HEK293T (cell line): Measurements from ENCODE around the gene SLC35E2B.

ENCODE experiments used
- ARNT ChIP-seq: fragments of 450-650 bp; IDR thresholded peaks from 2 replicates; pipeline ENCODE4 v1.6.1; 2017; ENCODE audit warnings: mild to moderate bottlenecking
- BHLHE40 ChIP-seq: fragments of 450-650 bp; IDR thresholded peaks from 2 replicates; pipeline ENCODE4 v1.6.1; 2016; ENCODE audit warnings: mild to moderate bottlenecking, moderate library complexity, borderline replicate concordance
- FOXA1 ChIP-seq: fragments of 450-650 bp; IDR thresholded peaks from 2 replicates; pipeline ENCODE4 v1.6.1; 2016; ENCODE audit warnings: mild to moderate bottlenecking
- FOXK2 ChIP-seq: fragments of 450-650 bp; IDR thresholded peaks from 2 replicates; pipeline ENCODE4 v1.6.1; 2016; ENCODE audit warnings: mild to moderate bottlenecking
- FOXM1 ChIP-seq: fragments of 450-650 bp; IDR thresholded peaks from 2 replicates; pipeline ENCODE4 v1.6.1; 2017; ENCODE audit warnings: mild to moderate bottlenecking, borderline replicate concordance
- L3MBTL2 ChIP-seq: fragments of 450-650 bp; conservative IDR thresholded peaks from 2 replicates; pipeline ENCODE4 v1.6.1; 2016; ENCODE audit warnings: mild to moderate bottlenecking
- NFRKB ChIP-seq: fragments of 450-650 bp; IDR thresholded peaks from 2 replicates; pipeline ENCODE4 v1.6.1; 2016; ENCODE audit warnings: mild to moderate bottlenecking, moderate library complexity
- SP1 ChIP-seq: fragments of 450-650 bp; IDR thresholded peaks from 2 replicates; pipeline ENCODE4 v1.6.1; 2017
- SUZ12 ChIP-seq: fragments of 450-650 bp; IDR thresholded peaks from 2 replicates; pipeline ENCODE4 v1.6.1; 2016; ENCODE audit warnings: mild to moderate bottlenecking
- TARDBP ChIP-seq: fragments of 450-650 bp; IDR thresholded peaks from 2 replicates; pipeline ENCODE4 v1.6.1; 2016
- ZNF384 ChIP-seq: fragments of 450-650 bp; IDR thresholded peaks from 2 replicates; pipeline ENCODE4 v1.6.1; 2016
- TF ChIP-seq, protein P1 (sequence below): fragments of 450-650 bp; IDR thresholded peaks from 2 replicates; pipeline ENCODE4 v1.6.1; 2016

DNA sequence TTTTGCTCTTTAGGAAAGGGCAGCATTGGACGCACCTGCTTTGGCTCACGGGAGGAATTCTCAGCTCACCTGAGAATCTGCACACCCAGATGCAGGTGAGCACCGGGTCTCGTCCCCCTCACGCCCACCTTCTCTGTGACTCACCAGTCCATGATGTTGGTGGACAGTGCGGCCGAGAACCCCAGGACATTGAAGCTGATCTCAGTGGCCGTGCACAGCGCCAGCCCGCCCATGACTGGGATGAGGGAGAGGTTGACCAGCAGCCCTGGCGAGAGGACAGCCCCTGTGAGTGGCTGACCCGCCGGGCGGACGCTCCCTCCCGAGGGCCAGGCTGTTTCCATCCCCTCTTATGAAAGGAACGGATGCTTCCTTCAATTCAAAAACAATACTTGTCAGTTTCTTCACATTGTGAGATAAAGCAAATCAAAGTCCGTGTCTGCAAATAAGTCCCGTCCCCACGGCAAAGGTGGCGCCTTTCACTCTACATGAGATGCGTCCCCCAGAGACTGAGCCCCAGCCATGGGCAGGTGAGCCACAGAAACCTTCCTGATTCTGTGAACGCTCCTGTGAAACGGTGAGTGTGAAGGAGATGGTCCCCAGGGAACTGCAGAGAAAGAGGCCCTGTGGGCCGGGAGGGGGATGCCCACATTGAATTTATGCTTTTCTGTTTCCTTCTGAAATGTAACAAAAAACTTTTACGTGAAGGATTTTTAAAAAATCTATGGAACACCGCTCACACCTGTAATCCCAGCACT lies 21.1 kb downstream of the SLC35E2B start:
- TF ChIP-seq SUZ12 (no peak), FOXM1 (no peak), NFRKB (no peak), FOXA1 (no peak), BHLHE40 (no peak), TARDBP (no peak), FOXK2 (no peak), SP1 (no peak), ZNF384 (no peak), ARNT (no peak), L3MBTL2 (no peak)
- TF ChIP-seq, protein P1, sequence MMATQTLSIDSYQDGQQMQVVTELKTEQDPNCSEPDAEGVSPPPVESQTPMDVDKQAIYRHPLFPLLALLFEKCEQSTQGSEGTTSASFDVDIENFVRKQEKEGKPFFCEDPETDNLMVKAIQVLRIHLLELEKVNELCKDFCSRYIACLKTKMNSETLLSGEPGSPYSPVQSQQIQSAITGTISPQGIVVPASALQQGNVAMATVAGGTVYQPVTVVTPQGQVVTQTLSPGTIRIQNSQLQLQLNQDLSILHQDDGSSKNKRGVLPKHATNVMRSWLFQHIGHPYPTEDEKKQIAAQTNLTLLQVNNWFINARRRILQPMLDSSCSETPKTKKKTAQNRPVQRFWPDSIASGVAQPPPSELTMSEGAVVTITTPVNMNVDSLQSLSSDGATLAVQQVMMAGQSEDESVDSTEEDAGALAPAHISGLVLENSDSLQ: no peak
